Mesenteric fat pad (tissue), 1 donor: ENCODE data around the gene DYRK1A. TPM values are rescaled to one million over a fixed set of nuclear protein-coding genes. Genes with fewer than 3 reads are reported as not detected.
"Not testable (repeated sequence)": the region's sequence is repeated elsewhere in the genome, so short reads cannot be mapped to it uniquely, and the experiment has no call there.

Source experiments
- DNase-seq: peaks from one replicate; pipeline ENCODE4 v3.0.0-alpha.2; 2020; ENCODE audit warnings: low spot score
- long read RNA-seq: library from polyadenylated mRNA; unstranded; transcript quantifications from one replicate; pipeline ENCODE4 v2.0.0, GENCODE V29; 2020
- total RNA-seq: library from RNA; stranded (reverse); fragmentation: NEBNext Ultra II Directional; extraction: Animal tissue kit (Norgen Biotek cat#: 25700); gene quantifications from one replicate; pipeline ENCODE4 v1.2.1, GENCODE V29; 2021
- donor health status: DM: yes; HTN: yes; CAD: no.

The DYRK1A gene
- 48.8 TPM for total RNA-seq
- long read RNA-seq, partial matches to known transcripts, result 1 of 10 reads
- long read RNA-seq, other reads (novel, unspliced or antisense), result 9 of 10 reads

DNA sequence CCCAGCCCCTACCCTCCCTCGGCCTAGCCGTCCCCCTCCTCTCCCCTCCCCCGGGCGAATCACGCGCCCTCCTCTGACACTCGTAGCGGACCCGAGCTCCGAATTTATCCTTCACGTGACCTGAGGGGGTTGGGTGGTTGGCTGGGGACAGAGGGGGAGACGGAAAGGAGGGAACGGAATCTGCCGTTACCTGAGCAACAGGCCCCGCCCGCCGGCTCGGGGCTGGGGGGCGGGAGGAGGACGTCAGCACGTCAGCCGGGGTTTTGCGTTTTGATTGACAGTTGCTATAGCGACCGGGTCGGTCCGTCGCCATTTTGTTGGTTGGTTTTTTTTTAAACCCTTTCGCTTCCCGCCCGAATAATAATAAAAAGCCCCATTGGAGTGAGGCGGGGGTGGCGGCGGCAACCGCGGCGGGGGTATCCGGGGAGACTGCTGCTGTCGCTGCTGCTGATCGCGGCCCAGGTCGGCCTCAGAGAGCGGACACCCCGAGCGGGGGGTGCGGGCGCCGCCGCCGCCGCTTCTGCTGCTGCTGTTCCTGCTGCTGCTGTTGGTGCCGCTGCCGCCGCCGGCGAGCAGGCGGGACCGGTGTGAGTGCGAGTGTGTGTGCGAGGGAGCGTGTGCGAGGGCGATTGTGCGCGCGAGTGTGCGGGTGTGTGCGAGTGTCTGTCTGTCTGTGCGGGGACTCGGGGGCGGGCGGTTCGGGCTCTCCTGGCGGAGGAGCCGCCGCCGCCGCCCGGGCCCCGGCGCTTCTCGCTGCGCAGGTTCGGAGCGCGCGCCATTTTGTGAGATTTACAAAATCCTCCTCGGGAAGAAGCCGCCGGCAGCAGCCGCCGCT lies at the start of gene DYRK1A:
TSS of gene DYRK1A (plus strand) at position 292 of the 835 bp plus-strand sequence. CDS start 53,602 bp downstream, outside the sequence.
- peak; percentile 97 for DNase-seq

DNA sequence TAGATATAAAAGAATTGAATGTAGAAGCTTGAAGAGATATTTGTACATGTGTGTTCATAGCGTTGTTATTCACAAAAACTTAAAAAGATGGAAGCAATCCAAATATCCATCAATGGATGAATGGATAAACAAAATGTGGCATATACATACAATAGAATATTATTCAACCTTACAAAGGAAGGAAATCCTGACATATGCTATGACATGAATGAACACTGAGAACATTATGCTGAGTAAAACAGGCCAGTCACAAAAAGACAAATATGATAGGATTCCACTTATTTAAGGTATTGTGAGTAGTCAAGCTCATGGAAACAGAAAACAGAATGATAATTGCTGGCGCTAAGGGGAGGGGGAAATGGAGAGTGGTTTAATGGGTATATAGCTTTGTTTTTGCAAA lies 47.0 kb upstream of the DYRK1A start:
- DNase-seq, result no peak

DNA sequence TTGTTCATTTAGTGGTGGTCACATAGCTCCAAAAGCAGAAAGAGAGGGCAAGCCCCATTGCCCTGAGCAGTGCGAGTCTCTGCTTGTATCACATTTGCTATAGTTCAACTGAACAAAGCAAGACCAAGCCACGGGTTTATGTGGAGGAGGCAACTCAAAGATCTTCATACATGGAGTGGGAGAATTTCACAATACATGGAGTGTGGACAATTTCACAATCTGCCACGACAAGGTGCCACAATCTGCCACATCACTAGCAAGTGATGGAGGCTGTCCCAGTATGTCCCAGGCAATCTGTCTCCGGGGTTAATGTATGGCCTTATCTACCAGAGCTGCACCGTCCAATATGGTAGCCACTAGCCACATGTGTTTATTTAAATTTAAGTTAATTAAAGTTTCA lies 44.5 kb upstream of the DYRK1A start:
- DNase-seq, result no peak

DNA sequence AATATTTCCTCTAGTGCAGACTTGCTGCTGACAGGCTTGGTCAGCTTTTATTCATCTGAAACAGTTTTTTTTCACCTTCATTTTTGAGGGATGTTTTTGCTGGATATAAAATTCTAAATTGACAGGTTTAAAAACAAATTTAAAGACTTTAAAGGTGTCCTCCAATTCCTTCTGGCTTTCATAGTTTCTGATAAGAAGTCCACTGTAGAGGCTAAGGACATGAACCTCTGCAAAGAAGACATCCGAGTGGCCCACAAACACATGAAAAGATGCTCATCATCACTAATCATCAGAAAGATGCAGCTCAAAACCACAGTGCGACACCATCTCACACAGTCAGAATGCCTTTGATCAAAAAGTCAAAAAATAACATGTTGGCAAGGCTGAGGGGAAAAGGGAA lies 42.0 kb upstream of the DYRK1A start:
- DNase-seq, result no peak

DNA sequence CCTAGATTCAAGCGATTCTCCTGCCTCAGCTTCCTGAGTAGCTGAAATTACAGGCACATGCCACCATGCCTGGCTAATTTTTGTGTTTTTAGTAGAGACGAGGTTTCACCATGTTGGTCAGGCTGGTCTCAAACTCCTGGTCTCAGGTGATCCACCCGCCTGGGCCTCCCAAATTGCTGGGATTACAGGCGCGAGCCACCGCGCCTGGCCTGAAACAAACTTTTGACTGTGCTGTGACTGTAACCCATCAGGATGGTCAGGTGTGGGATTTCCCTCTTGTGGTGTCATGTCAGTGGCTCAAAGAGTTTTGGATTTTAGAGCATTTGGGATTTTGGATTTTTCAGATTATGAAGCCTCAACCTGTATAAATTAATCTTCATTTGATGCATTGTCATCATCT lies 38.4 kb upstream of the DYRK1A start:
- not testable (repeated sequence) for DNase-seq

- DNase-seq, result no peak
Observed at GRCh38 chr21:37331411-37331810, 35.2 kb upstream of the DYRK1A start.

DNA sequence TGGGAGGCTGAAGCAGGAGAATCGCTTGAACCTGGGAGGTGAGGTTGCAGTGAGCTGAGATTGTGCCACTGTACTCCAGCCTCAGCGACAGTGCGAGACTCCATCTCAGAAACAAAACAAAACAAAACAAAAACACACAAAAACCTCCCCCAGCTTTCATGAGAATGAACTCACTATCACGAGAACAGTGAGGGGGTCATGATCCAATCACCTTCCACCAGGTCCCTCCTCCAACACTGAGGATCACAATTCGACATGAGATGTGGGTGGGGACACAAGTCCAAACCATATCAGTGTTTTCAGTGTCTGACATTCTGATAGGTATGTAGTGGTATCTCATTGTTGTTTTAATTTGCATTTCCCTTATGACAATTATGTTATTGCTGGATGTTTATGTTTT lies 31.5 kb upstream of the DYRK1A start:
- no peak for DNase-seq

- DNase-seq, result no peak
Observed at GRCh38 chr21:37337179-37337578, 29.4 kb upstream of the DYRK1A start.

GRCh38 chr21:37337831-37338230 lies 28.7 kb upstream of the DYRK1A start:
- DNase-seq, result no peak

GRCh38 chr21:37338671-37339551 lies 27.7 kb upstream of the DYRK1A start:
- no peak for DNase-seq

DNA sequence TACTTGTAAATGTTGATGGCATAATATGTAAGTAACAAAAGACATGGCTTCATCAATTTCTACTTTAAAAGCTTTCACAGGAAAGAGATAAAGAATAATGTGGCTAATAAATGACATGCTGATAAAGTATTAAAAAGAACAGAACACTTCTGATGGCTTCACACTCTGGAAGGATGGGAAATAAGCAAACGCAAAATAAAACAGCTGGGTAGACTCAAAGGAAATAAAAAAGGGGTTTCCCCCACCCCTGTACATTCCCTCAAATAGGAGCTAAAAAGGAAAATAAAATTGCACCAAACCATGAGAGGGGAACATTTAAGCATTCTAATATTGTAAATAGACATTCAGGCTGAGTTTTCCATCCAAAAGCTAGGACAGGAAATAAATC lies 27.0 kb upstream of the DYRK1A start:
- DNase-seq, result no peak

DNA sequence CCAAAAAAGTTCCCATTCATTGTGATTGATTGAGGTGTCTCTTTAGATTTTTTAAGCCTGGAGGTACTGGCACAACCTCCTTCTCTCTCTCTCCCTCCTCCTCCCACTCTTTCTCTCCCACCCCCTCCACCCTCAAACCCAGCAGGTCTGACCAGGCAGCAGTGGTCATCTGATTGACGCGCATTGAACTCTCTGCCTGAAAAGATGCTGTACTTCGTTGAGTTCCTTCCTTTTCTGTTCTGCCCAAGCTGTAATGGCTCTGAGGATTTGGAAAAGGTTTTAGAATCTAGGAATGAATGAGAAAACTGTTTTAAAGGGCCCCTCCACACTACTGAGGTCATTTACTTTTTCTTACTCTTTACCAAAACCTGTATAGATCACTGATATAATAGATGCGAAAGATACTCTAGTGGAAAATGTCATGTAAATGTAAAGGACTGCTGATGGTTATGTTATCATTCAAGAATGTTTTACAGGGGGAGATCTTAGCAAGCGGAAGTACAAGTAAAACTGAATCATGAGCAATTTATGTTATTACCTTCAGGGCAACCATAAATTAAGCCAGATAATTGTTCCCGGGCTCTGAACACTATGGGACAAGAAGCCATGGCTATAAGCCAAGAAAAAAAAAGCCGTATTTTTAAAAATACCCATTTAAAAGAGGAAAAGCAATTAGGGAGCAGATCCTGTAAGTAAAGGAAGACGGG lies 25.2 kb upstream of the DYRK1A start:
- no peak for DNase-seq

DNA sequence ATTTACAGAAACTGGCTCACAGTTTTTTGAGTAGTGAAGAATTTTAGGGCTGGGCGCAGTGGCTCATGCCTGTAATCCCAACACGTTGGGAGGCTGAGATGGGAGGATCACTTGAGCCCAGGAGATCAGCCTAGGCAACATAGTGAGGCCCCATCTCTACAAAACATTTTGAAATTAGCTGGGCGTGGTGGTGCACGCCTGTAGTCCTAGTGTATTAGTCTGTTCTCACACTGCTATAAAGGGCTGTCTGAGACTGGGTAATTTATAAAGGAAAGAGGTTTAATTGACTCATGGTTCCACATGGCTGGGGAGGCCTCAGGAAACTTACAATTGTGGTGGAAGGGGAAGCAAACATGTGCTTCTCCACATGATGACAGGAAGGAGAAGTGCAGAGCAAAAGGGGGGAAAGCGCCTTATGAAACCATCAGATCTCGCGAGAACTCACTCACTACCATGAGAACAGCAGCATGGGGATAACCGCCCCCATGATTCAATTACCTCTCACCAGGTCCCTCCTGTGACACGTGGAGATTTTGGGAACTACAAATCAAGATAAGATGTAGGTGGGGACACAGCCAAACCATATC lies 24.4 kb upstream of the DYRK1A start:
- no peak for DNase-seq

- DNase-seq, result no peak
Observed at GRCh38 chr21:37346841-37347430, 19.6 kb upstream of the DYRK1A start.

- DNase-seq, result no peak
Observed at GRCh38 chr21:37348664-37349063, 17.9 kb upstream of the DYRK1A start.

GRCh38 chr21:37350472-37350871 lies 16.1 kb upstream of the DYRK1A start:
- DNase-seq, result no peak

GRCh38 chr21:37356706-37357105 lies 9.9 kb upstream of the DYRK1A start:
- no peak for DNase-seq

- no peak for DNase-seq
Observed at GRCh38 chr21:37357691-37358090, 8.9 kb upstream of the DYRK1A start.

DNA sequence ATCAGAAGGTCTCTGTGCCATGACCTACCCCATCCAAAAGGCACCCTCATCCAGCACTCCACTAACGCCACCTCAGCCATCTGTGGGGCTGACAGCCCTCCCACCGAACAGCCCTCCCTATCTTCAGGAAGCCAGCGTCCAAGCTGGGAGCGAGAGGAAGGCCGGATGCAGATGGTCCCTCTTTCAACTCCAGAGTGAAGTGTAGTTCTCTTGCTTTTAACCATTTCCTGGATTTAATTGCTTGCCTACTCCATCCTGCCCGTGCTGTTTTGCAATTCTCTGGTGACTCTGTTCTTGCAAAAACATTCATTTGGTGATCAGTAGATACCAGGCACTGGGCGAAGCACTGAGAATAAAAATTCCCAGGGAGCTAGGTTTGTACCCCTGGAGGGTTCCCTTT lies 8.2 kb upstream of the DYRK1A start:
- no peak for DNase-seq

GRCh38 chr21:37363936-37364335 lies 2.6 kb upstream of the DYRK1A start:
- no peak for DNase-seq

GRCh38 chr21:37364722-37365121 lies 1.9 kb upstream of the DYRK1A start:
- no peak for DNase-seq
